Activated effector memory CD4-positive, alpha-beta T cell treated with anti-CD3 and anti-CD28 coated beads, Interleukin-2, amount 50 U/mL, for 16 hours (primary cell): ENCODE measurements around the gene LRP3.
"Not testable (repeated sequence)": the region's sequence is repeated elsewhere in the genome, so short reads cannot be mapped to it uniquely, and the experiment has no call there.

Experiments used
- DNase-seq: peaks from one replicate; pipeline ENCODE4 v3.0.0-alpha.2; 2020

LRP3 gene

DNA sequence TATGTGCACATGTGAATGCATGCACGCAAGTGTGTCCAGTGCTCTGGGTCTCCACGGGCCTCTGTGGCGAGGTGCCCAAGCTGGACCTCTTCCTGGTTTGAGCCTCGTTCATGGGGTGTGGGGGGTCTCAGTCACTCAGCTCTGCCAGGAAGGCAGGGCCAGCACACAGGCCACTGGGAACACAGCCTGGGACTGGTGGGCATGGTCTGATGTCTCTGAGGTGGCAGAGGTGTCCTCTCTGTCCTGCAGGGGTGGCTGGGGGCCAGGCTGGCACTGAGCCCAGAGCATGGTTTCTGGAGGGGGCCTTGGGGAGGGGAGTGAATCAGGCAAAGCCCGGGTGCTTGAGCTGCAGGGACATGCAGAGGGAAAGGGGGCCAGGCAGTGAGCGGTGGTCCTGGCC, 9.4 kb downstream of the LRP3 start:
- no peak for DNase-seq

DNA sequence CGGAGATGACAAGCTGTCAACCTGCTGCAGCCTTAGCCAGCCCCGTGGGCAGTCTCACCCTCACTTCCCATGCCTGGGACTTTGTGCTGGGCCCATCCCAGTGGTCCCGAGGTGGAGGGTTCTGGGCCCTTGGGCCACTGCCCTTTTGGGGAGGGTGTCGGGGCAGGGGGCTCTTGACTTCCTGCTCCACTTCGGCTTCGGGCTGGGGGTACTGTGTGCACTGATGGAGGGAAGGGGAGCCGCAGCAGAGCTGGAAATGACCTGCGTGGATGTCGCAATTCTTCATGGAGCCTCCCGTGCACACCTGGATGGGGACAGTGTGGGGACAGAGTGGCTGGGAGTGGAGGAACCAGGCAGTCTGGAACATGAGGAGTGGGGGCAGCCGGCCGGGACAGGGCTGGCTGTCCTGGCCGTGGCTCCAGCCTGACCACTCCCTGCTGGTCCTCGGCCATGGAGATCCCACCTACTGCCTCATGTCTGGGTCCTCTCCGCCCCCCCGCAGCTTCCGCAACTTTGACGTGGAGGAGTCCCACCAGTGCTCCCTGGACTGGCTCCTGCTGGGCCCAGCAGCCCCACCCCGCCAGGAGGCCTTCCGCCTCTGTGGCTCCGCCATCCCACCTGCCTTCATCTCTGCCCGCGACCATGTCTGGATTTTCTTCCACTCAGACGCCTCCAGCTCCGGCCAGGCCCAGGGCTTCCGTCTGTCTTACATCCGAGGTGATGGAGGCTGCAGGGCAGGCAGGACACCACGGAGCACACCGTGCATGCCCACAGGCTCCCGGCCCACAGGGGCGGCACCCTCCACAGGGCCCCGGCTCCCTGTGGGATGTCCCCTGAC, 10.2 kb downstream of the LRP3 start:
- DNase-seq, result no peak

GRCh38 chr19:33205110-33205509, 11.0 kb downstream of the LRP3 start:
- DNase-seq, result no peak

DNA sequence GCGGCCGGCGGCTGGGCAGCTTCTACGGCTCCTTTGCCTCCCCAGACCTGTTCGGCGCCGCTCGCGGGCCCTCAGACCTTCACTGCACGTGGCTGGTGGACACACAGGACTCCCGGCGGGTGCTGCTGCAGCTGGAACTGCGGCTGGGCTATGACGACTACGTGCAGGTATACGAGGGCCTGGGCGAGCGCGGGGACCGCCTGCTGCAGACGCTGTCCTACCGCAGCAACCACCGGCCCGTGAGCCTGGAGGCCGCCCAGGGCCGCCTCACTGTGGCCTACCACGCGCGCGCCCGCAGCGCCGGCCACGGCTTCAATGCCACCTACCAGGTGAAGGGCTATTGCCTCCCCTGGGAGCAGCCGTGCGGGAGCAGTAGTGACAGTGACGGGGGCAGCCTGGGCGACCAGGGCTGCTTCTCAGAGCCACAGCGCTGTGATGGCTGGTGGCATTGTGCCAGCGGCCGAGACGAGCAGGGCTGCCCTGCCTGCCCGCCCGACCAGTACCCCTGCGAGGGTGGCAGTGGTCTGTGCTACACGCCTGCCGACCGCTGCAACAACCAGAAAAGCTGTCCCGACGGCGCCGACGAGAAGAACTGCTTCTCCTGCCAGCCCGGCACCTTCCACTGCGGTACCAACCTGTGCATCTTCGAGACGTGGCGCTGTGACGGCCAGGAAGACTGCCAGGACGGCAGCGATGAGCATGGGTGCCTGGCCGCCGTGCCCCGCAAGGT, 11.6 kb downstream of the LRP3 start:
- no peak for DNase-seq

DNA sequence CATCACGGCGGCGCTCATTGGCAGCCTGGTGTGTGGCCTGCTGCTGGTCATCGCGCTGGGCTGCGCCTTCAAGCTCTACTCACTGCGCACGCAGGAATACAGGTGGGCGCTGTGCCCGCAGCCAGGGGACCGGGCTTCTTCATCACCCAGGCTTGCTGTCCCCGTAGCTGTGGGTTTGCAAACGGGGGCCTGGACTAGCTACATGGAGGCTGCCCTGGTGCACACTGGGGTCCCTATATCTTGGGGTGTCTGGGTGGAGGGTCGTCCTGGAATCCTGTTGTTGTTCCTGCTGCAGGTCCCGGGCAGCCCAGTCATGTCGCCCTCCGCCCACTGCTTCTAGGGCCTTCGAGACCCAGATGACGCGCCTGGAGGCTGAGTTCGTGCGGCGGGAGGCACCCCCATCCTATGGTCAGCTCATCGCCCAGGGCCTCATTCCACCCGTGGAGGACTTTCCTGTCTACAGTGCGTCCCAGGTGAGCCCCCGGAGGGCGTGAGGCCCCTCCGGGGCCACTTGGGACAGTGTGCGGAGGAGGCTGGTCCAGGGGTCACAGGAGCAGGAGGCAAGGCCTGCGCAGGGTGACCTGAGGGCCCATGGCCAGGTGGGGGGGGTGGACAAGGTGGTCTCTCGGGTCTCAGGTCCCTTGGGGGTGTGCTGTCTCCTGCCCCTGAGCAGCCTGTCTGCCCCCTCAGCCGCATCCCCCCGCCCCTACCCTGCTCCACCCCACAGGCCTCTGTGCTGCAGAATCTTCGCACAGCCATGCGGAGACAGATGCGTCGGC, 12.3 kb downstream of the LRP3 start:
- no peak for DNase-seq

DNA sequence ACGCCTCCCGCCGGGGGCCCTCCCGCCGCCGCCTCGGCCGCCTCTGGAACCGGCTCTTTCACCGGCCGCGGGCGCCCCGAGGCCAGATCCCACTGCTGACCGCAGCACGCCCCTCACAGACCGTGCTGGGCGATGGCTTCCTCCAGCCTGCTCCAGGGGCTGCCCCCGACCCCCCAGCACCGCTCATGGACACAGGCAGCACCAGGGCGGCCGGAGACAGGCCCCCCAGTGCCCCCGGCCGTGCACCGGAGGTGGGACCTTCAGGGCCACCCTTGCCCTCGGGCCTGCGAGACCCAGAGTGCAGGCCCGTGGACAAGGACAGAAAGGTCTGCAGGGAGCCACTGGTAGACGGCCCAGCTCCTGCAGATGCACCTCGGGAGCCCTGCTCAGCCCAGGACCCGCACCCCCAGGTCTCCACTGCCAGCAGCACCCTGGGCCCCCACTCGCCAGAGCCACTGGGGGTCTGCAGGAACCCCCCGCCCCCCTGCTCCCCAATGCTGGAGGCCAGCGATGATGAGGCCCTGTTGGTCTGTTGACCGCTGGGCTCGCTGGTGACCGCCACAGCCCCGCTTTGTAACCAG, 13.0 kb downstream of the LRP3 start:
- no peak for DNase-seq

GRCh38 chr19:33207903-33208302, 13.8 kb downstream of the LRP3 start:
- DNase-seq, result no peak

GRCh38 chr19:33208371-33208895, 14.3 kb downstream of the LRP3 start:
- no peak for DNase-seq

DNA sequence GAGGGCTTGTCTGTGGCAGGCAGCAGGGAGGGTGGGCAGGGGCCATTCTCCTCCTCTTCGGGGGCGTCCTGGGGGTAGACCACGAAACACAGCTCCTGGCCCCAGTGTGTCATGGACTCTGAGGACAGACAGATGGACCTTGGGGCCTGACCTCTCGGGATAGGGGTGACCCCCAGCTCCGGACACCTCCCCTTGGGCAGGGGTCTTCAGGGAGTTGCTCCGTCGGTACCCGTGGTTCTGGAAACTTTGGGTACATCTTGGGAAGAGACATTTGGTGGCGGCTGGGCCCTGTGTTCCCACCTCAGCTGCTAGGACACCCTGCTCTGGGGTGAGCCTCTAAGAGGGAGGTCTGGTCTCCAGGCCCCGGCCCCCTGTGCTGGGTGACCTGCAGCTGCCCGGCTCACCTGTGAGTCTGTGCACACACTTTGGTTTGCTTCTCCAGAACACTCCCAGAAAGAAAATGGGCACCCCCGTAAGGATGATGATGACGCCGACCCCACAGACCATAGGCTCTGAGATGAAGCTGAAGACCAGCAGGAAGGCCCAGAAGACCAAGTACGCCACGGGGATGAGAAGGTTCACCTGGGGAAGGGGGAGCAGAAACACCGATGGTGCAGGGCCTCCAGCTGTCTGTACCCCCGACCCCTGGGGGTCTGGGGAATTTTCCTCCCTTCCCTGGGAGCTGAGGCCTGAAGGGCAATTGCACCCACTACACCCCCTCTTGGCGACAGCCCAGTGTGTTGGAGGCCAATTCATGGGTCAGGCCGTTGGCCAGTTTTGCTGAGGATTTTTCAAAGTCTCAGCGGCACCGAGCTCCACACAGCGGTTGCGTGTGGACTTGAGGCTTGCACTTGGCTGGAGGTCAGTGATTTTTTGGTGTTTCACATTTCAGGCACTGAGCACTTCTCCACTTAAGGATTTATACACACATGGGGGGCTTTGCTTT, 15.0 kb downstream of the LRP3 start:
- DNase-seq, result no peak

DNA sequence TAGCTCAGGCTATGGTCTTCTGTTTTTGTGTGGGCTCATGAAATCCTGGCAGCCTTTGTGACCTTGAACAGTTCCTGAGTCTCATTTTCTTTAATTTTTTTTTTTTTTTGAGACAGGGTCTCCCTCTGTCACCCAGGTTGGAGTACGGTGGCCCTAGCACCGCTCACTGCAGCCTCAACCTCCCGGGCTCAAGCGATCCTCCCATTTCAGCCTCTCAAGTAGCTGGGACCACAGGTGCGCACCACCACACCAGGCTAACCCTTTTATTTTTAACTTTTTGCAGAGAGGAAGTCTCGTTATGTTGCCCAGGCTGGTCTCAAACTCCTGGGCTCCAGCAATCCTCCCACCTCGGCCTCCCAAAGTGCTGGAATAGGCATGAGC, 15.7 kb downstream of the LRP3 start:
- not testable (repeated sequence) for DNase-seq

GRCh38 chr19:33210266-33210940, 16.3 kb downstream of the LRP3 start:
- no peak for DNase-seq

DNA sequence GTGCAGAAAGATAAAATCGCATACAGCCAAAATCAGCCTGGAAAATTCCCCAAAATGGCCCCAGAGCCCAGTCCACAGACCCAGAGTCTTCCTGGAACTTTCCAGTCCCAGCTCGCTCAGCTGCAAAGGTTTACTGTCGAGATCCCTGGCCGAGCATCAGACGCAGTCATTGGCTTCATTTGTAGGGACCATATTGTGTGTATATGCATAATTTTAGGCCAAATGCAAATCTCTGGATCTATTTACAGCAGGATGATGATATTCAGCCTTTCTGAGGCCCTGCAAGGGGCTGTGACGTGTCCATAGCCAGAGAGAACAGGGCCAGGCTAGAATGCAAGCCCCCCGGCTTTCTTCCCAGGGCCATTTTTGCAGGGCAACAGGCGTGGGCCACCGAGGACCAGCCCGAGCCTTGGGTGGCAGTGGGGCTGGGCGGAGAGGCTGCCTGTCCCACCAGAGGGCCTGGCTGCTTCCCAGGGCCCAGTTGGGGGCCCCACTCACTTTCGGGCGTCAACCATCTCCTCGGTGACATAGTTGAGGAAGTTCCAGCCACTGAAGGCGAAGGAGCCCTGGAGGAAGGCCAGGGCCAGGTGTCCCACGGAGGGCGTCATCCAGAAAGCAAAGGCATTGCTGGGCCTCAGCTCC, 17.8 kb downstream of the LRP3 start:
- no peak for DNase-seq

DNA sequence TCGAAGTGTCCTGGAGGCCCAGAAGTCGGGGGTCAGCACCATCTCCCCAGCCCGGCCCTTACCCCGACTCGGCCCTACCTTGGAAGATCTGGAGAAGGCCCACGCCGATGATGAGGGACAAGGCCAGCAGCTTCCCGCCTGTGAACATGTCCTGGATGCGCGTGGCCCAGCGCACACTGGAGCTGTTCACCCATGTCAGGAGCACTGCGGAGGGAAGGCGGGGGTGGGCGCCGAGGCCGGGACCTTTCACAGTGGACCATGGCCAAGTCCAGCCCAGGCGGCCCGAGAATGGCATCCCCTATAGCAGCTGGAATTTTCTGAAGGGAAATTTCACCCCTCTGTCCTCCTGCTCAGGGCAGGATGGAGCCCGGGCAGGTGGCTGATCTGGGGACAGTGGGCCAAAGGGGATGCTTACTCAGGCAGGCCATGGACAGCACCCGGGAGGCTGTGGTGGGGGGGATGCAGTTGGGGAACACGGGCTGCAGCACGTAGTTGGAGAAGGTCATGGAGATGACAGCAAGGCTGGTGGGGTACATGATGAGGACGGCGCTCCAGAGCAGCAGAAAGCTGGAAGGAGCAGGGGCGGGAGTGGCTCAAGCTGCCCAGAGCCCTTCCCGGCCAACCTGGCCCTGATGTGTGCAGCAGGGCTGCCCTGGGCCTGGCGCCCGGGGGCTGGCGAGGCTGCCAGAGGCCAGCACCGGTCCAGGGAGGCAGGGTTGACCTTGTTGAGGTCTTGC, 18.5 kb downstream of the LRP3 start:
- DNase-seq, result no peak

GRCh38 chr19:33214596-33214995, 20.5 kb downstream of the LRP3 start:
- DNase-seq, result no peak

DNA sequence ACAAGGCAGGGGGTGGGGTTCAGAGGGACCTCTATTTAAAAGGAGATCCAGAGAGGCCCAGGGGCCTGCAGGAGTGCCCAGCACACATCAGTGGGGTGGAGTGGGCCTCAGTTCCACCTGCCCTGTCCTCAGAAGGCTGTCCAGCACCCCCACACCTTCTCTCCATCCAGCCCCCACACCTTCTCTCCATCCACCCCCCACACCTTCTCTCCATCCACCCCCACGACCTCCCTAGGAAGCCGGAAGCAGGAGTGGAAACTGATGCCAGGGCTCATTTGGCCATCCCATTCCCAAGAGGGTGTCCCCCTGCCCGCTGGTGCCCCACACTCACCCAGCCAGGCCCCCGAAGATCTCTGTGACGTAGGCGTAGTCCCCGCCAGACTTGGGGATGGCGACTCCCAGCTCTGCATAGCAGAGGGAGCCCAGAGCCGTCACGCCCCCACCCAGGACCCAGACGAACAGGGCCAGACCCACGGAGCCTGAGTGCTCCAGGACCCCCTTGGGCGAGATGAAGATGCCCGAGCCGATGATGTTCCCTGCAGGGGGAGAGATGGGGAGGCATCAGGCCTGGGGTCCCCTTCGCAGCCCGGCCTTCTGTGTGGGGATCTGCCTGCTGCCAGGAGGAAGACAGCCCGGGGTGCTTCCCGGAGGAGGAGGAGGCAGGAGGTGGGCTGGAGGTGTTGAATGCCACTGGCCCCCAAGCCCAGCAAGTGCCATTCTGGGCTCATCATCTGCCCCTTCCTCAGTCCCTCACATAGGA, 21.5 kb downstream of the LRP3 start:
- DNase-seq, result no peak

DNA sequence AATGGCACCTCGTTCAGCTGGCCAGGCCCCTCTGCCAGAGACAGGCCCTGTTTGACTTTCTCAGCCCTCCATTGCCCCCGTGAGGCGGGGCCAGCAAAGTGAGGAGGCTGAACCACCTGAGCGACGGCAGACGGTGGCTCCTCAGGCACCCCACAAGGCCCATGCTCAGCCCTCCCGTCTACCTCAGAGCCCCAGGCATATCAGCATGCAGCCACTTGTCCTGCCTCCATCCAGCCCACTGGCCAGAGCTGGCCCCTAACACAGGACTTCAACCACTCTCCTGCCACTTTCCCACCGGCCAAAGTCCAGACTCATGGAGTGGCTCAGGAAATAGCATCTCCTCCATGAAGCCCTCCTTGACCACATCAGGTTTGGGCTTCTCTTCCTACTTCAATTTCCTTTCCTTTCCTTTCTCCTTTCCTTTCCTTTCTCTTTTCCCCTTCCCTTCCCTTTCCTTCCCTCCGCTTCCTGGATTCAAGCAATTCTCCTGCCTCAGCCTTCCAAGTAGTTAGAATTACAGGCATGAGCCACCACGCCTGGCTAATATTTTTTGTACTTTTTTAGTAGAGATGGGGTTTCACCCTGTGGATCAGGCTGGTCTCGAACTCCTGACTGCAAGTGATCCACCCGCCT, 22.2 kb downstream of the LRP3 start:
- DNase-seq, result no peak

DNA sequence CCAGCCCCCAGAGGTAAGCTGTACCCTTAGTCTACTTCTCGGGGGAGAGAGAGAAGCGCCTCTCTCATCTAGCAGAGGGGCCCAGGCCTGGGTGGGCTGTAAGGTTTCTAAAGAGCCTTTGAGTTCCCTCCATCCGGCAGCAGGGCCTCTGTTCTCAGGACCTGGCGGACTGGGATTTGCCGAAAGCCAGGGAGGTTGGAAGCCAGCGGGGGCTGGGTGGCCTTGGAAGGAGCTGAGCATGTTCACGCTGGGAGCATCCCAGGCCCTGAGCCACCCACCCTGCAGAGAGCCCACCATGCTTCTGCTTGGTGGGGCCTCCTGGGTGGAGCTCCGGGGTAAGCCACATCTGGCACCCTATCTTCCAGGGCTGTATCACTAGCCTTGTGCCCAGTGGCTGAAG, 23.8 kb downstream of the LRP3 start:
- DNase-seq, result no peak

GRCh38 chr19:33219261-33219815, 25.2 kb downstream of the LRP3 start:
- no peak for DNase-seq
